Panc1 (cell line): Measurements from ENCODE around the gene PSMD1. TPM values are rescaled to one million over a fixed set of nuclear protein-coding genes. Genes with fewer than 3 reads are reported as not detected.

ENCODE experiments used
- ATAC-seq: fragments of 200-7000 bp; cut with Tn5 transposase; 2 replicates; pipeline ENCODE4 v1.9.1; 2020; ENCODE audit warnings: mild to moderate bottlenecking, moderate library complexity
- BruUV-seq: library from RNA; stranded (reverse); fragments of 400-500 nt; replicated peaks from 2 replicates; lab custom pipeline; 2021; lab: Mats Ljungman, UMichigan
- CTCF ChIA-PET: fragments of 300-600 bp; sonication (Branson Sonifier 250); formaldehyde crosslinking; loops from one replicate; lab custom pipeline; 2022; ENCODE audit warnings: antibody characterized with exemption; lab: Charles Lee
- POLR2A ChIA-PET: fragments of 300-600 bp; sonication (Branson Sonifier 250); formaldehyde crosslinking; loops from one replicate; lab custom pipeline; 2022; ENCODE audit warnings: antibody characterized with exemption; lab: Charles Lee
- DNase-seq: peaks from one replicate; pipeline ENCODE4 v3.0.0-alpha.2; 2010; ENCODE audit warnings: low read depth, low spot score
- H3K27ac ChIP-seq: 2 replicates; pipeline ENCODE4 v1.5.1; 2011; ENCODE audit warnings: mild to moderate bottlenecking, low read length, inconsistent platforms
- H3K27me3 ChIP-seq: fragments of 200-500 bp; sonication (Bioruptor generic); 2 replicates; pipeline ENCODE4 v1.6.0; 2014; ENCODE audit warnings: low read length, inconsistent platforms; ENCODE audit not compliant: control insufficient read depth, insufficient read depth
- H3K36me3 ChIP-seq: fragments of 200-500 bp; sonication (Bioruptor generic); 2 replicates; pipeline ENCODE4 v1.5.1; 2014; ENCODE audit warnings: inconsistent platforms, mild to moderate bottlenecking, low read length, moderate library complexity; ENCODE audit not compliant: control insufficient read depth, insufficient read depth
- H3K4me1 ChIP-seq: 2 replicates; pipeline ENCODE4 v1.5.1; 2011; ENCODE audit warnings: inconsistent platforms, mild to moderate bottlenecking, low read length, moderate library complexity; ENCODE audit not compliant: control insufficient read depth, insufficient read depth
- H3K4me3 ChIP-seq, 2 experiments: 2 replicates each; pipeline ENCODE4 v1.5.1; 2011 to 2012; ENCODE audit warnings: low read depth in 2 of 2, low read length in 2 of 2, mild to moderate bottlenecking in 2 of 2, inconsistent platforms in 1 of 2, moderate library complexity in 1 of 2
- H3K9me3 ChIP-seq: fragments of 200-500 bp; sonication (Bioruptor generic); 2 replicates; pipeline ENCODE4 v1.5.1; 2014; ENCODE audit warnings: low read depth, mild to moderate bottlenecking, inconsistent platforms, low read length, moderate library complexity; ENCODE audit not compliant: control insufficient read depth, insufficient read depth
- POLR2AphosphoS5 ChIP-seq: IDR thresholded peaks from 2 replicates; pipeline ENCODE4 v1.6.1; 2012; ENCODE audit warnings: mild to moderate bottlenecking, low read depth, low read length, moderate library complexity
- SIN3A ChIP-seq: IDR thresholded peaks from 2 replicates; pipeline ENCODE4 v1.6.1; 2012; ENCODE audit warnings: low read depth, mild to moderate bottlenecking, low read length, moderate library complexity, borderline replicate concordance; ENCODE audit not compliant: insufficient read depth
- TCF7L2 ChIP-seq: IDR thresholded peaks from 2 replicates; pipeline ENCODE4 v1.6.1; 2011; ENCODE audit warnings: mild to moderate bottlenecking, low read depth, low read length, inconsistent platforms
- in situ Hi-C: cut with HindIII; loops from 2 replicates; pipeline ENCODE4 v1.10.0; 2016; ENCODE audit warnings: low sequenced_read_pairs, low pct_unique_long_range_greater_than_20kb
- intact Hi-C: fragments of 100-400 bp; cut with micrococcal nuclease; formaldehyde crosslinking; loops from one replicate; pipeline ENCODE4 v1.10.0; 2022; ENCODE audit not compliant: unreplicated experiment
- total RNA-seq: library from RNA; stranded (reverse); gene quantifications from one replicate; pipeline ENCODE4 v1.2.1, GENCODE V29; 2021; ENCODE audit not compliant: unreplicated experiment
- TF ChIP-seq, protein P1 (sequence below), 2 experiments: IDR thresholded peaks; 2 replicates each; pipeline ENCODE4 v1.6.1; 2011 to 2012; ENCODE audit warnings: low read depth in 2 of 2, control low read depth in 1 of 2, low read length in 1 of 2, mild to moderate bottlenecking in 1 of 2, moderate library complexity in 1 of 2; ENCODE audit not compliant: insufficient read depth in 1 of 2
- TF ChIP-seq, protein P2 (sequence below): fragments of 450-650 bp; IDR thresholded peaks from 2 replicates; pipeline ENCODE4 v1.5.1; 2017; ENCODE audit warnings: mild to moderate bottlenecking

The PSMD1 gene
- total RNA-seq, 1 experiment from 2014 or later, result 146 TPM

DNA sequence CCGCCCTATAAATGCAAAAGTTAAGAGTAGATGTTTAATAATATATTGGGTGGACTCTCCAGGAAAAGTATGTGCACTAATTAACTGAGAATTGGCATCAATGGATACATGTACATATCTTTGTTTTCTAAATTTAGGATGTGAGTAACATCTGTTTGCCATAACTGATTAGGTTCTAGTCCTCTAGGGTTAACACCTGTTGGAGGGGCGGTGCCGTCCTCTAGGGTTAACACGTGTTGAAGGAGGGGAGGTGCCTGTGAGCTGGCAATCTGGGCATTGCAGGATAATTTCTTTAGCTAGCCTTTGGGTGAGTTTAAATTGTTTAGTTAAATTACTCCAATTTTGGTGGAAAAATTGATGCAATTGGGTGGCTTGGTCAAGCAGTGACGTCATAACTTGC, 37.3 kb downstream of the PSMD1 start:
- DNase-seq, result no peak
- CTCF ChIA-PET, result no interaction called here
- H3K36me3 ChIP-seq, result peaks cover 15% of the 10 kb centered on the region
- POLR2A ChIA-PET, result no interaction called here
- no peaks in the 10 kb centered on the region for H3K27me3 ChIP-seq
- intact Hi-C loops (no loop called here), in situ Hi-C loops (loop anchor here (10.0 kb wide), 1 partner anchor 51 kb away; no protein-coding TSS in a partner anchor)
- H3K4me1 ChIP-seq, result peaks cover 5% of the 10 kb centered on the region; the same call in 1 of the 2 replicates
- no peak overlapping the region for H3K4me3 ChIP-seq
- ATAC-seq, result no peak
- no peak for TF ChIP-seq POLR2AphosphoS5
- no peak for TF ChIP-seq TCF7L2
- TF ChIP-seq, protein P1, sequence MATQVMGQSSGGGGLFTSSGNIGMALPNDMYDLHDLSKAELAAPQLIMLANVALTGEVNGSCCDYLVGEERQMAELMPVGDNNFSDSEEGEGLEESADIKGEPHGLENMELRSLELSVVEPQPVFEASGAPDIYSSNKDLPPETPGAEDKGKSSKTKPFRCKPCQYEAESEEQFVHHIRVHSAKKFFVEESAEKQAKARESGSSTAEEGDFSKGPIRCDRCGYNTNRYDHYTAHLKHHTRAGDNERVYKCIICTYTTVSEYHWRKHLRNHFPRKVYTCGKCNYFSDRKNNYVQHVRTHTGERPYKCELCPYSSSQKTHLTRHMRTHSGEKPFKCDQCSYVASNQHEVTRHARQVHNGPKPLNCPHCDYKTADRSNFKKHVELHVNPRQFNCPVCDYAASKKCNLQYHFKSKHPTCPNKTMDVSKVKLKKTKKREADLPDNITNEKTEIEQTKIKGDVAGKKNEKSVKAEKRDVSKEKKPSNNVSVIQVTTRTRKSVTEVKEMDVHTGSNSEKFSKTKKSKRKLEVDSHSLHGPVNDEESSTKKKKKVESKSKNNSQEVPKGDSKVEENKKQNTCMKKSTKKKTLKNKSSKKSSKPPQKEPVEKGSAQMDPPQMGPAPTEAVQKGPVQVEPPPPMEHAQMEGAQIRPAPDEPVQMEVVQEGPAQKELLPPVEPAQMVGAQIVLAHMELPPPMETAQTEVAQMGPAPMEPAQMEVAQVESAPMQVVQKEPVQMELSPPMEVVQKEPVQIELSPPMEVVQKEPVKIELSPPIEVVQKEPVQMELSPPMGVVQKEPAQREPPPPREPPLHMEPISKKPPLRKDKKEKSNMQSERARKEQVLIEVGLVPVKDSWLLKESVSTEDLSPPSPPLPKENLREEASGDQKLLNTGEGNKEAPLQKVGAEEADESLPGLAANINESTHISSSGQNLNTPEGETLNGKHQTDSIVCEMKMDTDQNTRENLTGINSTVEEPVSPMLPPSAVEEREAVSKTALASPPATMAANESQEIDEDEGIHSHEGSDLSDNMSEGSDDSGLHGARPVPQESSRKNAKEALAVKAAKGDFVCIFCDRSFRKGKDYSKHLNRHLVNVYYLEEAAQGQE (IDR thresholded peaks at IDR 0.05; ENCODE audit: insufficient read depth in 1 of 2, low read depth in 2 of 2, low read length in 1 of 2), result no peak
- TF ChIP-seq SIN3A, result no peak
- TF ChIP-seq, protein P2, sequence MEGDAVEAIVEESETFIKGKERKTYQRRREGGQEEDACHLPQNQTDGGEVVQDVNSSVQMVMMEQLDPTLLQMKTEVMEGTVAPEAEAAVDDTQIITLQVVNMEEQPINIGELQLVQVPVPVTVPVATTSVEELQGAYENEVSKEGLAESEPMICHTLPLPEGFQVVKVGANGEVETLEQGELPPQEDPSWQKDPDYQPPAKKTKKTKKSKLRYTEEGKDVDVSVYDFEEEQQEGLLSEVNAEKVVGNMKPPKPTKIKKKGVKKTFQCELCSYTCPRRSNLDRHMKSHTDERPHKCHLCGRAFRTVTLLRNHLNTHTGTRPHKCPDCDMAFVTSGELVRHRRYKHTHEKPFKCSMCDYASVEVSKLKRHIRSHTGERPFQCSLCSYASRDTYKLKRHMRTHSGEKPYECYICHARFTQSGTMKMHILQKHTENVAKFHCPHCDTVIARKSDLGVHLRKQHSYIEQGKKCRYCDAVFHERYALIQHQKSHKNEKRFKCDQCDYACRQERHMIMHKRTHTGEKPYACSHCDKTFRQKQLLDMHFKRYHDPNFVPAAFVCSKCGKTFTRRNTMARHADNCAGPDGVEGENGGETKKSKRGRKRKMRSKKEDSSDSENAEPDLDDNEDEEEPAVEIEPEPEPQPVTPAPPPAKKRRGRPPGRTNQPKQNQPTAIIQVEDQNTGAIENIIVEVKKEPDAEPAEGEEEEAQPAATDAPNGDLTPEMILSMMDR, result no peak
- no TSS peak for BruUV-seq
- H3K9me3 ChIP-seq, result no peaks in the 10 kb centered on the region
- no peak overlapping the region for H3K27ac ChIP-seq

DNA sequence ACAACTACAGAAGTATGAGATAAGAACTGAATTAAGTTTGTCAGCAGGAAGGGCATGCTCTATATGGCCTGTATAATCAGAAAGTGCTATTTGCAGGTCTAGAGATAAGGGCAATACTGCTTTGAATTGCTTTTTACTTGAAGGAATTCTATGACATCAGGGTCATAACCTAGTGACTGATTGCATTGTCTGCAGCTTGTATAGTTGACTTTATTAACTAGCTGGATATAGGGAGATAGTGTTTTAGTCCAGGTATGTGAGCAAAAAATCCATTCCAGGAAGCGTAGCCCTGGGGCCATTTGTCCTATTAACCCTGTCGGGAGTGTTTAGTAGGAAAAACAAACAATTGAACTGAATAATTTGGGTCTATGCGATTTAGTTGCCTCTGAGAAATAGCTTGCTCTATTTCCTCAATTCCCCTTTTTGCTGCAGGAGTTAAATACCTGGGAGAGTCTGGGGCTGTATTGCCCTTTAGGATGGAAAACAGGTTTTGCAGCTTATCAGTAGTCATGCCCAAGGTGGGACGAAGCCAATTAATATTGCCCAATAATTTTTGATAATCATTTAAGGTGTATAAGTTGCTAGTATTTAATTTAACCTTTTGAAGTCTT, 38.2 kb downstream of the PSMD1 start:
- Histone ChIP-seq H3K4me3 (no peak overlapping the region), H3K4me1 (peaks cover 5% of the 10 kb centered on the region; the same call in 1 of the 2 replicates), H3K36me3 (peaks cover 11% of the 10 kb centered on the region), H3K27me3 (no peaks in the 10 kb centered on the region), H3K9me3 (peaks cover 8% of the 10 kb centered on the region; the same call in 1 of the 2 replicates), H3K27ac (no peak overlapping the region)
- DNase-seq (no peak), ATAC-seq (peak; percentile 53; the same call in 1 of the 2 replicates)
- TF ChIP-seq, protein P1 (IDR thresholded peaks at IDR 0.05; ENCODE audit: insufficient read depth in 1 of 2, low read depth in 2 of 2, low read length in 1 of 2), result no peak
- TF ChIP-seq TCF7L2, result peak; percentile 79
- CTCF ChIA-PET, result no interaction called here
- intact Hi-C loops, result no loop called here
- in situ Hi-C loops, result loop anchor here (10.0 kb wide), 1 partner anchor 50 kb away; no protein-coding TSS in a partner anchor
- POLR2A ChIA-PET, result no interaction called here
- no TSS peak for BruUV-seq
